ENCODE measurements around the gene TDP1.

- no peak for TF ChIP-seq CTCF (IDR thresholded peaks at IDR 0.05)
- no peak for TF ChIP-seq POLR2A (IDR thresholded peaks at IDR 0.05)
- TF ChIP-seq POLR2AphosphoS5 (IDR thresholded peaks at IDR 0.05): no peak
These were observed 19.0 kb upstream of the TDP1 start for GRCh38 chr14:89936654-89937185.
